SK-N-SH (cell line): ENCODE data around the gene SMIM11.

ENCODE experiments used
- RCOR1 ChIP-seq: fragments of 150-350 bp; IDR thresholded peaks from 2 replicates; pipeline ENCODE4 v1.6.1; 2017; ENCODE audit warnings: antibody characterized with exemption, low read length
- TF ChIP-seq, protein P1 (sequence below): fragments of 200-600 bp; sonication (generic); IDR thresholded peaks from 2 replicates; pipeline ENCODE4 v1.6.1; 2017; ENCODE audit warnings: antibody characterized with exemption, mild to moderate bottlenecking, moderate library complexity

DNA sequence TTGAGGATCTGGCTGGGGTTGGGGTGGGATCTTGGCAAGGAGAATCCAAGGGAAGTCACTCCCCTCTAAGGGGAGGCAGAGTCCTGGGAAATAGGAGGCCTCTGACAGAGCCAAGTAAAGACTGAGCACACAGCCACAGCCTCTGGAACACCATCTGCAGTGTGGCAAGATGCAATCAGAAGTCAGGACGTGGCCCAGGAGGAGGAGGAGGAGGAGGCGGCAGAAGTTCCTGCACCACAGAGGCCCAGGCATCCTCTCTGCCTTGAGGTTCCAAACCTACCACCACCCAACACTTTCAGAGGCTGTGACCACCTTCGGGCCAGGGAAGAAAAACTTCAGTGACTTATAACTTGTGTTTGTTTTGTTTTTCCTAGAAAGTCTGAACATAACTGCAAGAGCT is 35.2 kb upstream of the SMIM11 start:
- TF ChIP-seq, protein P1, sequence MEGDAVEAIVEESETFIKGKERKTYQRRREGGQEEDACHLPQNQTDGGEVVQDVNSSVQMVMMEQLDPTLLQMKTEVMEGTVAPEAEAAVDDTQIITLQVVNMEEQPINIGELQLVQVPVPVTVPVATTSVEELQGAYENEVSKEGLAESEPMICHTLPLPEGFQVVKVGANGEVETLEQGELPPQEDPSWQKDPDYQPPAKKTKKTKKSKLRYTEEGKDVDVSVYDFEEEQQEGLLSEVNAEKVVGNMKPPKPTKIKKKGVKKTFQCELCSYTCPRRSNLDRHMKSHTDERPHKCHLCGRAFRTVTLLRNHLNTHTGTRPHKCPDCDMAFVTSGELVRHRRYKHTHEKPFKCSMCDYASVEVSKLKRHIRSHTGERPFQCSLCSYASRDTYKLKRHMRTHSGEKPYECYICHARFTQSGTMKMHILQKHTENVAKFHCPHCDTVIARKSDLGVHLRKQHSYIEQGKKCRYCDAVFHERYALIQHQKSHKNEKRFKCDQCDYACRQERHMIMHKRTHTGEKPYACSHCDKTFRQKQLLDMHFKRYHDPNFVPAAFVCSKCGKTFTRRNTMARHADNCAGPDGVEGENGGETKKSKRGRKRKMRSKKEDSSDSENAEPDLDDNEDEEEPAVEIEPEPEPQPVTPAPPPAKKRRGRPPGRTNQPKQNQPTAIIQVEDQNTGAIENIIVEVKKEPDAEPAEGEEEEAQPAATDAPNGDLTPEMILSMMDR = no peak
- no peak for TF ChIP-seq RCOR1
